Measurements from ENCODE around the gene NEDD4L. TPM values are rescaled to one million over a fixed set of nuclear protein-coding genes. Genes with fewer than 3 reads are reported as not detected.
A peak's percentile ranks its signal among the peaks of the same experiment; 100 is the strongest.

NEDD4L gene
- total and polyA plus RNA-seq, 2 experiments from 2014 or later = 36.2 to 72.3 TPM

DNA sequence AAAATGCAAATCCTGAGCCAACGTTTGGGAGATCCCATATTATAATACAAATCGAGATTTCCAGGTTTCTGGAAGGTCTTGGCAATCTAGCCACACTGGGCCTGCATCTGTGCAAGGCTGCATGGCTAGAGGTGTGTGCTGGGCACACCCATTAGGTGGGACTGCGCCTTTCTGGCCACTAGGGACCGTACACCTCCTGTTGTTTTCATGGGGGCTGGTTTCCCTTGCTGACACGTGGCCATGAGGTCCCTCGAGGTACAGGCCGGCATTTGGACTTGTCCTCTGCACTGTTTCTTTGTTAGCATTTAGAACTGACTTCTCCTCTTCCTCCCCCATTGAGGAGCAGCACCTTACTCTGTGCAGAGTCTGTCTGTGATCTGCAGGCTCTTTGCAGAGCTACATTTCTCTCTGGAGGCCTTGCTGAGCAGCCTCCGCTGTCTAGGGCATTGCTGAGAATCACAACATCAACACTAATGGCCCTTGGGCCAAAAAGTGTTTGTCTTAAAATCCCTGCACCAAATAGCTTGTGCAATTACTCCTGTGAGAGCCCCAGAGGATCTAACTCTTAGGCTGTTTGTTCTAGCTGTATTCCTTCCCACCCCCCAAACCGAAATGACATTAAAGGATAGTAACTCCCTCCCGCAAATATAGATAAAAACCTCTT, 131.2 kb downstream of the NEDD4L start:
- Mint-ChIP-seq H3K9me3 (no peaks in the 10 kb centered on the region), H3K4me3 (no peak overlapping the region), H3K4me1 (peaks cover 43% of the 10 kb centered on the region), H3K36me3 (ENCODE audit: low read depth) (peaks cover 4% of the 10 kb centered on the region; the same call in 2 of the 3 replicates), H3K27ac (no peak overlapping the region), H3K27me3 (ENCODE audit: insufficient read depth, low read depth, poor library complexity) (no peaks in the 10 kb centered on the region)
- peak overlapping the region; percentile 36; the same call in 1 of the 2 replicates for H3K4me2 ChIP-seq
- H3K27ac ChIP-seq (ENCODE audit: low read depth) = no peak overlapping the region; the same call in 1 of the 2 replicates
- no peak for TF ChIP-seq REST (IDR thresholded peaks at IDR 0.05; ENCODE audit: unreplicated experiment)
- TF ChIP-seq, protein P1, sequence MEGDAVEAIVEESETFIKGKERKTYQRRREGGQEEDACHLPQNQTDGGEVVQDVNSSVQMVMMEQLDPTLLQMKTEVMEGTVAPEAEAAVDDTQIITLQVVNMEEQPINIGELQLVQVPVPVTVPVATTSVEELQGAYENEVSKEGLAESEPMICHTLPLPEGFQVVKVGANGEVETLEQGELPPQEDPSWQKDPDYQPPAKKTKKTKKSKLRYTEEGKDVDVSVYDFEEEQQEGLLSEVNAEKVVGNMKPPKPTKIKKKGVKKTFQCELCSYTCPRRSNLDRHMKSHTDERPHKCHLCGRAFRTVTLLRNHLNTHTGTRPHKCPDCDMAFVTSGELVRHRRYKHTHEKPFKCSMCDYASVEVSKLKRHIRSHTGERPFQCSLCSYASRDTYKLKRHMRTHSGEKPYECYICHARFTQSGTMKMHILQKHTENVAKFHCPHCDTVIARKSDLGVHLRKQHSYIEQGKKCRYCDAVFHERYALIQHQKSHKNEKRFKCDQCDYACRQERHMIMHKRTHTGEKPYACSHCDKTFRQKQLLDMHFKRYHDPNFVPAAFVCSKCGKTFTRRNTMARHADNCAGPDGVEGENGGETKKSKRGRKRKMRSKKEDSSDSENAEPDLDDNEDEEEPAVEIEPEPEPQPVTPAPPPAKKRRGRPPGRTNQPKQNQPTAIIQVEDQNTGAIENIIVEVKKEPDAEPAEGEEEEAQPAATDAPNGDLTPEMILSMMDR (conservative IDR thresholded peaks at IDR 0.05; ENCODE audit: low read depth in 2 of 2) = peak; percentile 34 to 36; a peak in 3 of 4 replicates
- H3K27me3 ChIP-seq (ENCODE audit: insufficient read depth) = no peaks in the 10 kb centered on the region
- H3K36me3 ChIP-seq (ENCODE audit: insufficient read depth) = no peaks in the 10 kb centered on the region
- H4K20me1 ChIP-seq (replicated peaks; ENCODE audit: insufficient read depth) = peaks cover 6% of the 10 kb centered on the region; the same call in 1 of the 2 replicates
- H3K9me2 ChIP-seq (ENCODE audit: insufficient read depth) = no peaks in the 10 kb centered on the region
- DNase-seq (ENCODE audit: low spot score) (no peak), ATAC-seq (peak; percentile 62)
- H2AFZ ChIP-seq = no peak overlapping the region
- 0 out of 2 replicates have a peak, but pooled peaks cover 3% of the 10 kb centered on the region for H3F3A ChIP-seq (replicated peaks; ENCODE audit: low read depth)
- H3K79me2 ChIP-seq (replicated peaks; ENCODE audit: insufficient read depth) = peaks cover 14% of the 10 kb centered on the region
- peaks cover 21% of the 10 kb centered on the region for H3K4me1 ChIP-seq (ENCODE audit: insufficient read depth)
- no peak overlapping the region for H3K4me3 ChIP-seq

DNA sequence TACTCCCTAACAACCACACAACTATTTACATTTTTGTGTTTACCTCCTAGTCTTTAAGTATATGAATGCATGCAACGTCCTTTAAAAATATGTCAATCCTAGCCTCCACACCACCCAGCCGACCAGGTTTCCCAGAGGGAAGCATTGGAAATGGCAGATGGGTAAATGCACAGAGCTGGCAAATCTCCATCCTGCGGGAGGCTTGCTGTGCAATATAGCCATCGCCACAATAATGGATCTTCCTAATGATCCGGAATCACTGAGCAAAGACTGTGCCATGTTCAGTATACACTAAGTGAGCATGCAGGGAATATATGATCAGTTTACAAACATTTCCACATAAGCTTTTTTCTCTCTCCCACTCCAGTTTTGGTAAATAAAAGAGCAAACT, 131.8 kb downstream of the NEDD4L start:
- peaks cover 48% of the 10 kb centered on the region for H3K4me1 Mint-ChIP-seq
- no peak overlapping the region for H2AFZ ChIP-seq

More for the DNA sequence above, 131.8 kb downstream of the NEDD4L start:
- no peaks in the 10 kb centered on the region for H3K36me3 ChIP-seq (ENCODE audit: insufficient read depth)
- H3F3A ChIP-seq (replicated peaks; ENCODE audit: low read depth) = 0 out of 2 replicates have a peak, but pooled peaks cover 3% of the 10 kb centered on the region
- no peak overlapping the region for H3K27ac ChIP-seq (ENCODE audit: low read depth)
- peaks cover 14% of the 10 kb centered on the region for H3K79me2 ChIP-seq (replicated peaks; ENCODE audit: insufficient read depth)
- H3K9me2 ChIP-seq (ENCODE audit: insufficient read depth) = no peaks in the 10 kb centered on the region
- no peak for ATAC-seq
- peaks cover 6% of the 10 kb centered on the region; the same call in 1 of the 2 replicates for H4K20me1 ChIP-seq (replicated peaks; ENCODE audit: insufficient read depth)
- H3K9me3 Mint-ChIP-seq = no peaks in the 10 kb centered on the region; the same call in 2 of the 3 replicates
- TF ChIP-seq EZH2 (IDR thresholded peaks at IDR 0.05; ENCODE audit: low read depth, unreplicated experiment) (no peak), JUNB (IDR thresholded peaks at IDR 0.05; ENCODE audit: unreplicated experiment) (no peak), REST (IDR thresholded peaks at IDR 0.05; ENCODE audit: unreplicated experiment) (no peak), CREB1 (CRISPR knock-in tag; IDR thresholded peaks at IDR 0.05; ENCODE audit: low read depth) (no peak), EZH2phosphoT487 (IDR thresholded peaks at IDR 0.05; ENCODE audit: unreplicated experiment) (no peak)
- TF ChIP-seq, protein P2, sequence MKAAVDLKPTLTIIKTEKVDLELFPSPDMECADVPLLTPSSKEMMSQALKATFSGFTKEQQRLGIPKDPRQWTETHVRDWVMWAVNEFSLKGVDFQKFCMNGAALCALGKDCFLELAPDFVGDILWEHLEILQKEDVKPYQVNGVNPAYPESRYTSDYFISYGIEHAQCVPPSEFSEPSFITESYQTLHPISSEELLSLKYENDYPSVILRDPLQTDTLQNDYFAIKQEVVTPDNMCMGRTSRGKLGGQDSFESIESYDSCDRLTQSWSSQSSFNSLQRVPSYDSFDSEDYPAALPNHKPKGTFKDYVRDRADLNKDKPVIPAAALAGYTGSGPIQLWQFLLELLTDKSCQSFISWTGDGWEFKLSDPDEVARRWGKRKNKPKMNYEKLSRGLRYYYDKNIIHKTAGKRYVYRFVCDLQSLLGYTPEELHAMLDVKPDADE (IDR thresholded peaks at IDR 0.05) = no peak
- peaks cover 4% of the 10 kb centered on the region; the same call in 2 of the 3 replicates for H3K36me3 Mint-ChIP-seq (ENCODE audit: low read depth)
- no peak overlapping the region for H3K4me3 Mint-ChIP-seq
- no peaks in the 10 kb centered on the region for H3K27me3 ChIP-seq (ENCODE audit: insufficient read depth)
- DNase-seq (ENCODE audit: low spot score) = no peak
- H3K4me1 ChIP-seq (ENCODE audit: insufficient read depth) = peaks cover 21% of the 10 kb centered on the region
- H3K4me3 ChIP-seq = no peak overlapping the region
- H3K4me2 ChIP-seq = no peak overlapping the region
- no peaks in the 10 kb centered on the region for H3K27me3 Mint-ChIP-seq (ENCODE audit: insufficient read depth, low read depth, poor library complexity)
- no peak overlapping the region for H3K27ac Mint-ChIP-seq
